Stimulated activated CD4-positive, alpha-beta T cell treated with anti-CD3 and anti-CD28 coated beads, Interleukin-4, amount 100 ng/mL, for 4 hours (primary cell): ENCODE data around the gene IQCK.
"Not testable (repeated sequence)": the region's sequence is repeated elsewhere in the genome, so short reads cannot be mapped to it uniquely, and the experiment has no call there.

Experiments used
- DNase-seq, 2 experiments: peaks; one replicate each; pipeline ENCODE4 v3.0.0-alpha.2; 2020

The IQCK gene

DNA sequence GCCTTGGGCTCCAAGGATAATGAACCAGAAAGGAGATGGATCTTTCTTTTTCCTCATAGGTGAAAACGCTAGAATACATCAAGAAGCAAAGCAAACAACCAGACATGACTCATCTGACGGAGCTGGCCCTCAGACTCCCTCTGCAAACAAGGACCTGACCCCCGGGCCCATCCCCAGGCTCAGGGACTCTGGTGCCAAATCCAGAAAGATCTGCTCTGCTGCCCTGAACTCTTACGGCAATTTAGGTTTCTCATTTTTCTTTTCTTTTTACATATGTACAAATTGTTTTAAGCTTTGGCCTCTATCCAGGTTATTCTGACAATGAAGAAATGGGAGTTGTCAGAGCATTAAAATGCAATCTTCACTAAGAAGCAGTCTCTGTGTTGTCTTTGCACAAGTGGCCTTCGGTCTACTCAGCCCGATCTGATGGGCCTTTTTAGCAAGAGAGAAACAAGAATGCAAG lies 17.7 kb upstream of the IQCK start:
- DNase-seq = no peak

DNA sequence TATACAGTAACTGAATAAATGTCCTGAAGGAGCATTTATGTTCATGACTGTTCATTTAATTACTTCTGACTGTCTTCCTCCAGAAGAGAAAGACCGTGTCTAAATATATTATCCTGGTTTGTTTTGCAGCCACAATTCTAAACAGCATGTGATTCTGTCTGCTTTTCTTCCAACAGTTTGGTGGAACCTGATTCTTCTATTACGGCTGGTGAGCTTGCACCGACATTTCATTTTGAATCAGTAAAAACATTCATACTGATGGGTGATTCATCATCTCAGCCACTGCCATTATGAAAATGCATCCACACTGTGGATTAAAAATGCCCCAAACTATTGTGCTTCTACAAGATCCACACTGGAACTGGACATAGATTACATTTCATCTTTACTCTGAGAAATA lies 17.0 kb upstream of the IQCK start:
- no peak for DNase-seq

DNA sequence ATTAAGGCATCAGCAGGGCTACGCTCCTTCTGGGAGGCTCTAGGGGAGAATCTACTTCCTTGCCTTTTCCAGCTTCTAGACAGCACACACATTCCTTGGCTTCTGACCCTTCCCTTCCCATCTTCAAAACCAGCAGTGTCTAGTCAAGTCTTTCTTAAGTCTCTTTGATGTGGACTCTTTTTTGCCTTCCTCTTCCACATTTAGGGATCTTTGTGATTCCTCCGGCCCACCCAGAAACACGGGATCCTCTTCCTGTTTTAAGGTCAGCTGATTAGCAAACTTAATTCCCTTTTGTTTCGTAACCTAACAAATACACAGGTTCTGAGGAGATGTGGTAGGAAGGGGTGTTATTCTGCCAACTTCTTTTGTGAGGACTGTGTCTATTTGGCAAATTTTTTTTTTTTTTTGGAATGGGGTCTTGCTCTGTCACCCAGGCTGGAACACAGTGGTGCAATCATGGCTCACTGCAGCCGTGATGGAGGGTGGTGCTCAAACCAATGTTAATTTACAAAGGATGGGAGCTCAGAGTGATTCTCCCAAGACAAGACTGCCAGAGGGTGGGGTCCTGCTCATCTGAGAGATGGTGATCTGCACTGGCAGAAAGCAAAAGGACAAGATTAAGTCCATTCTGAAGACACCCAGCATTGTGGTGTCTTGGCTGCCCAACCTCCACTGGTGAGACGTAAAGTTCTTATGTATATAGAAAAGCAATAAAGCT lies 14.7 kb upstream of the IQCK start:
- no peak for DNase-seq

- no peak for DNase-seq
Measured at GRCh38 chr16:19704321-19705145, 13.5 kb upstream of the IQCK start.

DNA sequence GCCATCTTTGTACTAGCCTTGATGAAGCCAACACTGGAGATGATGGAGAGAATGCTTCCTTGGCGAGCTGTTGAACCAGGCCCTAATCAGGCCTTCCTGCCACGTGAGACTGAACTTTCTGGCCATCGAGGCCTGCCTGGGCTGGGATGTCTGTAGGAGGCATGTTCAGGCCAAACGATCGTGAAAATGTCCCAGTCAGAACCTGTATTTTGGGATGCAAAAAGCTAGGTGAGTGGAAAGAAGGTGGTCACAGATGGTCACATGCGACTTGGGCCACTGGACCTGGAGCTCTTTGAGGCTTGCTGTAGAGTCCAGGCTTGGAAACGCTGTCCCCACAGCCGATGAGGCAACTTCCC lies 12.9 kb upstream of the IQCK start:
- DNase-seq = no peak

DNA sequence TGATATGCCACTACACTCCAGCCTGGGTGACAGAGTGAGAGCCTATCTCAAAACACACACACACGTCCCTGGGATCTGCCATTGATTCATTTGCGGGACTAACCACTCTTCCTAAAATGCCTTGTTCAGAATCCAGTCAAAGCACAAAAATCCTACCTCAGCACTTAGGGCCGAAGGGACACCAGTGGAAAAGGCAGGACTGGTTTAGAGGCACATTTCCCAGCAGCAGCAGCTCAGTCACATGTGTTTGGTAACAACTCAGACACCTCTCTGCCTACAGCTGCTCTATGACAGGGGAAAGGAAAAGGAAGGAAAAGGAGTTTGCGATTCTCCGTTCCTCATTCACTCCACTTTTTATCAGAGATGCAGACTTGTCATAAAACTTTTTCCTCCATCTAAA lies 12.2 kb upstream of the IQCK start:
- DNase-seq = no peak

DNA sequence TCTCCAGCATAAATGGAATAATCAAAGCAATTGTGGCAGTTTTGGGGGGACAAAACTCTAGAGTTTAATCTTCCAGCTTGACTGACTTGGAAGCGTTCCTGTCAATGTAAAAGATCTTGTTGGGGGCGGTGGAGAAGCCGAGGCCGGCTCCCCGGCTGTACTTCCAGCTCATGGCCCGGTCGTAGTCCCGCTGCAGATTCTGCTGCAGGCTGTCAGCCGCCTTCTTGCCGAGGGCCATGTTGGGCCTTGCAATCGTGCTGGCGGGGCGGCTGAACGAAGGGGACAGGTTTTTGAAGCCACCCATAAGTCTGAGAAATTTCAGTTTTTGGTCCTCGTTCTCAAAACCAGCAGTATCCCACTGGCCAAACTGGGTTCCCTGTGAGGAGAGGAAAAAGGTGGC lies 11.2 kb upstream of the IQCK start:
- DNase-seq = no peak

DNA sequence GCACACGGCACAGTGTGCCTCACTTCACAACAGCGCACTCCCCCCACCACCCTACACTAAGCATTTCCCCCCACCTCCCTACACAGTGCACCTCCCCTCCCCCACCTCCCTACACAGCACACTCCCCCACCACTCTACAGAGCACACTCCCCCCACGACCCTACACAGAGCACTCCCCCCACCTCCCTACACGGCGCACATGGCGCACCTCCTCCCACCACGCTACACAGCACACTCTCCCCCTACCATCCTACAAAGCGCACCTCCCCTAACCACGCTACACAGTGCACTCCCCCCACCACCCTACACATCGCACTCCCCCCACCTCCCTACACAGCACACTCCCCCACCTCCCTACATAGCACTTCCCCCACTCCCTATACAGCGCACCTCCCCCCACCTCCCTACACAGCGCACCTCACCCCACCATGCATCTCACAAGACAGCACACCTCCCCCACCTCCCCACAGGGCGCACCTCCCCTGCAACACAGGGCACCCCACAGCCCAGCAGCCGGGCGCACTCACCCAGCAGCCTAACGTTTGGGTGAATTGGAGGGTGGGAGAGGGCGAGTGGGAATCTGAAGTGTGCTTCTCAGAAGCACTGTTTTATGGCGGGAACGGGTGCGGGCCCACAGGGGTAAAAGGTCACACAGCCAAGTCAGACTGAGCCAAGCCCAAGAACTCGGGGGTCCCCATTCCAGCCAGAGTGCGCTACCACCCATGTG lies 10.3 kb upstream of the IQCK start:
- DNase-seq = no peak

- no peak for DNase-seq
Measured at GRCh38 chr16:19708296-19709205, 9.5 kb upstream of the IQCK start.

- DNase-seq = no peak
Measured at GRCh38 chr16:19709381-19710136, 8.5 kb upstream of the IQCK start.

DNA sequence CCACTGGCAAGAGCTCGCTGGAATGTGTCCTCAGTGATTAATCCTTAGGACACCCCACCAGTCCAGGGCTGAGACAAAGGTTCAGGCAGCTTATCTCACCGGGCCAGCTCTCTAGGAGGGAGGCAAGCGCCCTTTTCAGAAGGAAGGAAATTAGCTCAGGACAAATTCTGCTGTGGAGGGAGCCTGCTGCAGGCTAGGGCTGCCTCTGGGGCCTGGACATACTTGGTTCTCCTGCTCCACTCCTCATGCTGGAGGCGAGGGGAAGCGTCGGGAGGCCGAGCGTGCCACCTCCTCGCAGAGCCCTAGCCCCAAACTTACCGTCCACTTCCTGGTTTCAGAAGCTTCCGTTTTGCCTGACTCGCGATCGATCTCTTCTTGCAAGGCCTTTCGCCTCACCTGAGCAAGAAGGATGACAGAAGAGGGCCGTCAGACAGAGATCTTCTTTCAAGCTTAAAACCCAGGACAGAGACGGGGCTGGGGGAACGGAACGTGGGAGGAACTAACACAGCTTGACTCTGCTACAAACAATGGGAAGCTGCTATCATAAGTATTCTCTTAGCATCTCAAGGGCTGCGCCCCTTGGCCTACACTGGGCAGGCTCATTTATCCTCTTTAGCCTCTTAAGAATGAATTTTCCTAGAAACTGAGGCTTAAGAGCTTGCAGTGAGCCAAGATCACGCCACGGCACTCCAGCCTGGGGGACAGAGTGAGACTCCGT lies 7.7 kb upstream of the IQCK start:
- DNase-seq = no peak

DNA sequence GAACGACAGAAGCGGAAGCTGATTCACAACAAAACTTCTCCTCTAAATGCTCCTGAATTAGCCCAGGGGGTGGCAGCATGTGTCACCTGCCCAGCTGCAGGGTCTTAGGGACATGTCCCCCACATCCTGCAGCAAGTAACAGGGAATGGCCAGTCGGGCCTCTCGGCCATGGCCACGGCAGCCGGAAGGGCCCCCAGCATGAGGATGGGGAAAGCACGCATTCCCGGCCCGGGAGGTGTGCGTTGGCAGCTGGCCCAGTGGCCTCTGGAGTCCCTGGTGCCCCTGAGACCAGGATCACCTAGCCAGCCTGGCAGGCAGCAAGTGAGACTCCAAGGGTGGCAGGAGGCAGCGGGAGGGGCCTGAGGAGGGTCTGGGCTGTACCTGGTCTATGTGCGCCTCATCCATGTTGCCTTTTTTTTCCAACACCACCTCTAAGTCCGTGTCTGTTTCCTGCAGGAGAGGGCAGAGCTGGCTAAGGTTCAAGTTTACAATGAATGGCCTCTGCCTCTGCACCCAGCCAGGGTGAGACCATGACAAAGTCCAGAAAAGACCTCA lies 7.0 kb upstream of the IQCK start:
- no peak for DNase-seq

DNA sequence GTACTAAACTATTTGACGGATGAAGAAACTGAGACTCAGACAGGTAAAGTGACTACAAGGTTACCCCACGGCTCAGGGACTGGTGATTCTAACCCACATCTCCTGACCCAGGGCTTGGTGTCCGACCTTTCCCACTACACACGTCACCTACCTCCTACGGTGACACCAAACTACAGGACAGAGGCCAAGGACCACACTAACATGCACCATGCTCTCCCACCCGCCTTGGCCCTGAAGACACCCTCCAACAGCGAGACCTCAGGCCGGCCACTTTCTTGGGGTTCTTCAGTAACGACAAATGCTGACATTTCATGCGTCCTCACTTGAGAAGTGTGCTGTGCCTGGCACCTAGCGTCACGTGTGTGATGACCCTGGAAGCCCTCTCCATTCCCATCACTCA lies 6.4 kb upstream of the IQCK start:
- DNase-seq = no peak

DNA sequence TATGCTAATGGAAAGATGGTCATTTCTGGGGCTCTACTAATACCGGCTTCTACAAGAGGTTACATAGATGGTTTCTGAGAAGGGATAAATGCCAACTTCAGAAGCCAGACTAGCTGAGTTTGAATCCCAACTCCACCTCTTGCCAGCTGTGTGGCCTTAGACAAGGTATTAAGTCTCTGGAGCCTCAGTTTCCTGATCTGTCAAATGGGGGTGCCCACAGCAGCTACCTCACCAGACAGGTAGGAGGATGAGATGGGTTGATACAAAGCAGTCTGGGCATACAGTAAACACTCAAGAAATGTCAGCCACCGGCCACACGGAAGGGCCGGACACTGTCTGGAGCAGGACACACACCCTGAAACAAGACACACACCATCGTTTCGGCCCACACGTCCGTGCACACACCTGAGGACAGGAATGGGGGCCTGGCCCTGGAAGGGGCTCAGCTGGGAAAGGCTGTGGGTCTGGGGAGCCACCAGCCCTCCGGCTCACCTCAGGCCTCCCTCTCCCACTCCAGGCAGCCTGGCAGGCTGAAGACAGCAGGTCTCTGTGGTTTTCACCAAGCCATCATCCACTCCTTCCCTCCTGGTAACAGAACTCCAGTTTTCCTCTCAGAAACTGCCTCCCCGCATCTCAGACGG lies 5.5 kb upstream of the IQCK start:
- no peak for DNase-seq

DNA sequence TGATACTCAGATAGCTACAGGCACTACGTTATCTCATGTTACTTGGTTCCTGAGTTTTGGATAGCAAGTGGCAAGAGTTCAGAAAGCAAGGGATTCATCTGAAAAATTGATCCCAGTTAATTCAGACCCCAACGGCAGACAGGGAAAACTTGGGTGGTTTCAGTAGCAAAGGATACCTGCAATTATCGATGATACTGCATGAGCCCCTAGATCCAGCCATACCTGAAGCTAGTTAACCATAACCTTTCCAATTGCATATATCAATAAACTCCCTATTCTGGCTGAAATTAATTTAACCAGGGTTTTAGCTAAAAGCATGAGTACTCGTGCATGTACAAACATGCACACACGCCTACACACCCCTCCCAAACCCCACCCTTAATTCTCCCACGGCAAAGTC lies 4.4 kb upstream of the IQCK start:
- no peak for DNase-seq

- no peak for DNase-seq
Measured at GRCh38 chr16:19715566-19715965, 2.5 kb upstream of the IQCK start.

DNA sequence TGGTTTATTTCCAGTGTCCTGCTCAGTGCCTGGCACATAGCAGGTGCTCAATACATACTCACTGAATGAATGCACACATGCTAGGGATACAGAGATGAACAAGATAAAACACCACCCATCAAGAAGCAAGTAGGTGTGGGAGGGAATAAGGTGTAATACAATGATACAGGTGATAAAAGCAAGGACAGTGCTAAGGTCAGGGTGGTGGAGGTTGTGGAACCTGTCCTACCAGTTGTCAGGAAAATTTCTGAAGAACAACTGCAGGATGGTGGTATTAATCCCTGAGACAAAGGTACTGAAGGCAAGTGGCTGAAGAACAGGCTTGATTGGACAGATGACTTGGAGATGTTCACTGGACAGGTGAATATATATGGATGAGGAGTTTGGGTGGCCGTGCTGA lies 1.9 kb upstream of the IQCK start:
- DNase-seq = no peak

DNA sequence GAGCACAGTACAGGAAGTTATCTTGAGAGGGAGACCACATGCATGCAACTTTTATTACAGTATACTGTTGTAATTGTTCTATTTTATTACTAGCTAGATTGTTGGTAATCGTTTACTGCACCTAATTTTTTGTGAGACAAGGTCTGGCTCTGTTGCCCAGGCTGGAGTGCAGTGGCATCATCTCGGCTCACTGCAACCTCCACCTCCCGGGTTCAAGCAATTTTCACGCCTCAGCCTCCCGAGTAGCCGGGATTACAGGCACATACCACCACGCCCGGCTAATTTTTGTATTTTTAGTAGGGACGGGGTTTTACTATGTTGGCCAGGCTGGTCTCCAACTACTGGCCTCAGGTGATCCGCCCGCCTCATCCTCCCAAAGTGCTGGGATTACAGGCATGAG lies 1.3 kb upstream of the IQCK start:
- DNase-seq = not testable (repeated sequence)

DNA sequence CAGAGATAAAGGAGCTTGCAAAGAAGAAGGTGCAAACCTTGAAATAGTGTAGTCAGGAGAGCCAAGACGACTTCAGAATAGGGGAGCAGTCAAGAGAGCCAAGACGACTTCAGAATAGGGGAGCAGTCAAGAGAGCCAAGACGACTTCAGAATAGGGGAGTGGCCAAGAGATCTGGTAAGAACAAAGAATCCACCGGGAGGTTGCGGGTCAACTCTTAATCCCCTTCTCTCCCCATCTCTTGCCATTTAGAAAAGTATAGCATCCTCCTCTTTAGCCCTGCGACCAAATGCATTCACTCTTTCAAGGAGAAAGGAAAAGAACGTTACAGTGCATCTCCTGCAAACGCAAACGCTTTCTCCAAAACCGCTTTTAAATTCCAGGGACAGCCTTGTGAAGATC lies 757 bp upstream of the IQCK start:
- no peak for DNase-seq

GRCh38 chr16:19718624-19718965 lies 524 bp downstream of the IQCK start:
- no peak for DNase-seq
